Neural cell (in vitro differentiated cells): ENCODE measurements around the gene PRM1.

Experiments used
- EP300 ChIP-seq: fragments of 450-650 bp; conservative IDR thresholded peaks from 2 replicates; pipeline ENCODE4 v1.6.1; 2014; ENCODE audit warnings: antibody characterized with exemption, mild to moderate bottlenecking, moderate library complexity; ENCODE audit not compliant: poor library complexity, severe bottlenecking
- EZH2 ChIP-seq: fragments of 200-600, 300-800 bp; shearing (Covaris generic), sonication (generic); IDR thresholded peaks from 2 replicates; pipeline ENCODE4 v1.6.1; 2014; ENCODE audit warnings: antibody characterized with exemption, low read length, borderline replicate concordance, mild to moderate bottlenecking; ENCODE audit not compliant: insufficient read depth, poor library complexity, severe bottlenecking
- MXI1 ChIP-seq: fragments of 450-650 bp; conservative IDR thresholded peaks from 2 replicates; pipeline ENCODE4 v1.6.1; 2014; ENCODE audit warnings: antibody characterized with exemption, mild to moderate bottlenecking; ENCODE audit not compliant: poor library complexity, severe bottlenecking
- RAD21 ChIP-seq: fragments of 450-650 bp; conservative IDR thresholded peaks from 2 replicates; pipeline ENCODE4 v1.6.1; 2014; ENCODE audit warnings: antibody characterized with exemption, mild to moderate bottlenecking, moderate library complexity
- TF ChIP-seq, protein P1 (sequence below): fragments of 450-650 bp; IDR thresholded peaks from 2 replicates; pipeline ENCODE4 v1.5.1; 2014; ENCODE audit warnings: antibody characterized with exemption, mild to moderate bottlenecking, moderate library complexity; ENCODE audit not compliant: poor library complexity, severe bottlenecking

DNA sequence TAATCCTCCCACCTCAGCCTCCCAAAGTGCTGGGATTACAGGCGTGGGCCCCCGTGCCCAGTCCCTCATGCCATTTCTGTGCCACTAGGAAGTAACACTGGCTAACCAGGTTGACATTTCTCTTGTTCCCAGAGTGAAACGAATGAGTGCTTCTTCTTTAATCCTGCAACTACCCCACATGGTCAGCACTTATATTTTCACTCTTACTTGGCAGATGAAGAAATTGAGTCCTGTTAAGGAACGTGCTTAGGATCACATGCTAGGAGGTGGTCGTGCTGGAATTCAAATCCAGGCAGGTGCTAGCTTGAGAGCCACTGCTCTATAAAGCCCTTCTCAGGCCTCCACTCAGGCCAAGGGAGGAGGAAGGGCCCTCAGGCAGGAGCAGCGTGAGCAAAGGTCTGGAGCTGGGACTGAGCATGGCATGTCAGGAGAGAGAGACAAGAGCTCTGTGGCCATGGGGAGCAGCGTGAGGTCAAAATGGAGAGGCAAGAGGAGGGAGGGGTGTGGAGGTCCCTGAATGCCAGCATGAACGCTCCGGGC, 45.7 kb upstream of the PRM1 start:
- TF ChIP-seq, protein P1, sequence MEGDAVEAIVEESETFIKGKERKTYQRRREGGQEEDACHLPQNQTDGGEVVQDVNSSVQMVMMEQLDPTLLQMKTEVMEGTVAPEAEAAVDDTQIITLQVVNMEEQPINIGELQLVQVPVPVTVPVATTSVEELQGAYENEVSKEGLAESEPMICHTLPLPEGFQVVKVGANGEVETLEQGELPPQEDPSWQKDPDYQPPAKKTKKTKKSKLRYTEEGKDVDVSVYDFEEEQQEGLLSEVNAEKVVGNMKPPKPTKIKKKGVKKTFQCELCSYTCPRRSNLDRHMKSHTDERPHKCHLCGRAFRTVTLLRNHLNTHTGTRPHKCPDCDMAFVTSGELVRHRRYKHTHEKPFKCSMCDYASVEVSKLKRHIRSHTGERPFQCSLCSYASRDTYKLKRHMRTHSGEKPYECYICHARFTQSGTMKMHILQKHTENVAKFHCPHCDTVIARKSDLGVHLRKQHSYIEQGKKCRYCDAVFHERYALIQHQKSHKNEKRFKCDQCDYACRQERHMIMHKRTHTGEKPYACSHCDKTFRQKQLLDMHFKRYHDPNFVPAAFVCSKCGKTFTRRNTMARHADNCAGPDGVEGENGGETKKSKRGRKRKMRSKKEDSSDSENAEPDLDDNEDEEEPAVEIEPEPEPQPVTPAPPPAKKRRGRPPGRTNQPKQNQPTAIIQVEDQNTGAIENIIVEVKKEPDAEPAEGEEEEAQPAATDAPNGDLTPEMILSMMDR: no peak
- TF ChIP-seq EP300 (no peak), MXI1 (no peak), EZH2 (no peak), RAD21 (no peak)
